Stimulated activated CD8-positive, alpha-beta memory T cell treated with anti-CD3 and anti-CD28 coated beads, Interleukin-15, amount 100 ng/mL, for 4 hours (primary cell): ENCODE results near the gene LCP1.
"Not testable (repeated sequence)": the region's sequence is repeated elsewhere in the genome, so short reads cannot be mapped to it uniquely, and the experiment has no call there.

Source experiments
- DNase-seq, 2 donors: peaks; one replicate each; pipeline ENCODE4 v3.0.0-alpha.2; 2020; ENCODE audit warnings: low read depth in 2 of 2

Gene LCP1, protein sequence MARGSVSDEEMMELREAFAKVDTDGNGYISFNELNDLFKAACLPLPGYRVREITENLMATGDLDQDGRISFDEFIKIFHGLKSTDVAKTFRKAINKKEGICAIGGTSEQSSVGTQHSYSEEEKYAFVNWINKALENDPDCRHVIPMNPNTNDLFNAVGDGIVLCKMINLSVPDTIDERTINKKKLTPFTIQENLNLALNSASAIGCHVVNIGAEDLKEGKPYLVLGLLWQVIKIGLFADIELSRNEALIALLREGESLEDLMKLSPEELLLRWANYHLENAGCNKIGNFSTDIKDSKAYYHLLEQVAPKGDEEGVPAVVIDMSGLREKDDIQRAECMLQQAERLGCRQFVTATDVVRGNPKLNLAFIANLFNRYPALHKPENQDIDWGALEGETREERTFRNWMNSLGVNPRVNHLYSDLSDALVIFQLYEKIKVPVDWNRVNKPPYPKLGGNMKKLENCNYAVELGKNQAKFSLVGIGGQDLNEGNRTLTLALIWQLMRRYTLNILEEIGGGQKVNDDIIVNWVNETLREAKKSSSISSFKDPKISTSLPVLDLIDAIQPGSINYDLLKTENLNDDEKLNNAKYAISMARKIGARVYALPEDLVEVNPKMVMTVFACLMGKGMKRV

DNA sequence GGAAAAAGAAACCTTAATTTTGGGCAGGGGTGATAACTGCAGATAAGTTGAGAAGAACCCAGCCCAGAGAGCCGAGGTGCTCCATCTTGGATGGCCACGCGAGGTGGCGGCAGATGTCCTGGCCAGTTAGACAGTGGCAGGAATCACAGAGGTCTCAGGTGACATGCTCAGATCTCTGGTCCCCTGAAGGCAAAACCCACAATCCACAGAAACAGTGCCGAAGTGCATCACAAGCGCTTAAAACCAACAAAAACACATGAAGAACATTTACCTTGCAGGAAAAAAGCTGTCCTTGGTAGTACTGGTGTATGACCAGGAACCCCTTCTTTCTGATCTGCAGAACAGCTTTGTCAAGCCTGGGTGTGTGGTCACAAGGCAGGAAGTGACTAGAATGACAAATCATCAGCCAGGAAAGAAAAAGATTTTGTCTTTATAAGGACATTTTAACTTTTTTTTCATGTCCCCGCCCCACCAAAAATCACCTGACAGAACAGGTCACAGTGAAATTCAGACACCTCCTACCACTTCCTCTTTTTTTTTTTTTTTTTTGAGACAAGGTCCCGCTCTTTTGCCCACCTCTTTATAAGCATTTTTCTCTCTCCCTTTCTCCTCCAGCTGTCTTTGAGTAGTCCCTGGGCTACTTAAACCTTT lies at the start of gene LCP1:
LCP1 (minus strand) TSS at position 338 of the 651 bp plus-strand sequence. CDS start 22,515 bp downstream, outside the sequence.
- peak; percentile 42 to 74 for DNase-seq

DNA sequence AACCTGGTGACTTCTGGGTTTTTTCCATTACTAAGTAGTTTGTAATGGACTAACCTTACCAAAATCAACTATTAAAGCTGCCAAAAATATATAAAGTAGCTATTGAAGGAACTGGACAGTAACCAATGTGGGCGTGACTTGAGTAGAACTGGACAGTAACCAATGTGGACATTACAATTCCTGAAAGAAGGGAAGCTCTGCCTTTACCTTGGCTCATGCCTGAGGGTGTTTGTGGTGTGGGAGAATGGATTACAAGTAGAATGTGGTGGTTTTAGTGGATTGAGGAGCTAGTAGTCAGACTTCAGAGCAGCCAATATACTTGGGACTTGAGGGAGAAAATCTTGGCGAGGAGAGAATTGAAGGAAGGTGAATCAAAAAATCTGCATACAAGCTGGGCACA lies 47.3 kb upstream of the LCP1 start:
- no peak for DNase-seq

DNA sequence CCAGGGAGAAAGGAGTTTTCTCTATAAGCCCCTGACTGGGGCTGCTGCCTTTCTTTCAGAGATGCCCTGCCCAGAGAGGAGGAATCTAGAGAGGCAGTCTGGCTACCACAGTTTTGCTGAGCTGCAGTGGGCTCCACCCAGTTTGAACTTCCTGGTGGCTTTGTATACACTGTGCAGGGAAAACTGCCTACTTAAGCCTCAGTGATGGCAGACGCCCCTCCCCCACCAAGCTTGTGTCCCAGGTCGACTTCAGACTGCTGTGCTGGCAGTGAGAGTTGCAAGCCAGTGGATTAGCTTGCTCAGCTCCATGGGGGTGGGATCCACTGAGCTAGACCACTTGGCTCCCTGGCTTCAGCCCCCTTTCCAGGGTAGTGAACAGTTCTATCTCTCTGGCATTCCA lies 38.3 kb upstream of the LCP1 start:
- DNase-seq, result not testable (repeated sequence)

DNA sequence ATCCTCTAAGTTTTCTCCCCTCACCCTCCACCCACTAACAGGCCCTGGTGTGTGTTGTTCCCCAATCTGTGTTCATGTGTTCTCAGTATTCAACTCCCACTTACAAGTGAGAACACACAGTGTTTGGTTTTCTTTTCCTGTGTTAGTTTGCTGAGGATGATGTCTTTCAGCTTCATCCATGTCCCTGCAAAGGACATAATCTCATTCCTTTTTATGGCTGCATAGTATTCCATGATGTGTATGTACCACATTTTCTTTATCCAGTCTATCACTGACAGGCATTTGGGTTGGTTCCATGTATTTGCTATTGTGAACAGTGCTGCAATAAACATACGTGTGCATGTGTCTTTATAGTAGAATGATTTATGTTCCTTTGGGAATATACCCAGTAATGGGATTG lies 32.8 kb upstream of the LCP1 start:
- not testable (repeated sequence) for DNase-seq

DNA sequence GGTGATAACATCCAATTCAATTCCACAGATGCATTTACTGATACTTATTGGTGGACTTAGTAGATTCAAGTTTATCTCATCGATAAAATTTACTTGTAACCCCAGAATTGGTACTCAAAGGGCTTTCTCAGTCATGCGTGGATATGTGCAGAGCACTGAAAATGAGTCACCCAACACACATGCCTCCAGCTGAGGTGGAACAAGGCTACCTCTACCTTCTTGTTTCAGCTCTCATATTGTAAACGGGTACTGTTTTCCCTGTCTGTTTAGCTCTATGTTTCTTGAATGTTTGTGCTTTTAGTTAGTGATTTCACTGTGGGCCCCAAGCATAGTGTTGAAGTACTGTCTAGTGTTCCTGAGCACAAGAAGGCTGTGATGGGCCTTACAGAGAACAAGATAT lies 31.3 kb upstream of the LCP1 start:
- DNase-seq, result no peak

DNA sequence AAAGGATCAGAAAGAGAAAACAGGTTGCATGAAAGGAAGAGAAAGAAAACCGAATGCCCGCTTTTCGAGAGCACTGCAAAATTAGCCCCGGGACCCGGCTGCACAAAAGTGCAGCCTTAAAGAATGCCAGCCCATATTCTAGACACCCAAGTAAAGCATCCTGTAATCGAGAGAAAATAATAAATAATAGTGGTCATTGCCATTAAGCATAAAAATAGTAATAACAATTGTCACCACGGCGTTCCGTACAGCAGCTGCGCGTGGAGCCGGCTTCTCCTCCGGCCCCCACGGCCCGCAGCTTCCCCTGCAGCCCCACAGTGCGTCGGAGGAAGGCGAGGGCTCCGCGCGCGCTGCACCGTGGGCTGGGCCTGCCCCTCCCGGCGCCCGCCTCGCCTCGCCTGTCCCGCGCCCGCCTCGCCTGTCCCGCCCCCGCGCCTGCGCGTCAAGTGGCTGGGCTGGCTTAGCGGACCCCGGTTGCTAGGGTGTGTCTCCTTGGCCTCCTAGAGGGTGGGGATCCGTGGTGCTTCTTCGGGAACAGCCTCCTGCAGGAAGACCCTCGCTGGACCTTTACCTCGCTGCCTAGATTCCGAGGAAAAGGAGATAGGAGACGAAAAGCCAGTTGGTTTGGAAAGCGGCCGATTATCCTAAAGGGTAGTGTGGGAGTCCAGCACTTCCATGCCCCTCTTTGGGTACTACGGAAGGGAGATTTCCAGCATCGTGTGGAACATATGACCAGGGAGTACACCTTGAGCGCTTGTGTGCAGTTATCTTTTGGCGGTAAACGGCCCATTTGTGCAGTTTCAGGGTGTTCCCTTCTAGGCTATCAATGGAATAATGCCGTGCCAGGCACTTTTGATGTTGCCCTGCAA lies 29.7 kb upstream of the LCP1 start, which contains the start of gene LRRC63:
LRRC63 (plus strand) TSS at position 446 of the 869 bp plus-strand sequence. CDS start 1,107 bp downstream, outside the sequence.
- DNase-seq, result peak; percentile 67 to 68

DNA sequence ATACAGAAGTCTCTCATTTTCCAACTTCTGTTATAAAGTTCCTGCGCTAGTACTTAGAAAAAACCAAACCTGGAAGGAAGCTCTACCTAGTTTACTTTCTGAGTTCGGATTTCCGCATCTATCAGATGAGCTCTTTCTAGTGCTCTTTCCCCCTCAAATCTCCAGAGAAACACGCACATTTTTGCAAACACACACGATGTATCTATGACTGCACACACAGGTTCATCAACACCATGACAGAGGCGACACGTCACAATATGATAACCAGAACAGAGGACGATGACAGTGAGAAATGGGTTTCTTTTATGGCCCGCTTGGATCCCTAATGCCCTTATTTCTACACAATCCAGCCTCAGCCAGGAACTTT lies 29.1 kb upstream of the LCP1 start:
- DNase-seq, result peak in 1 of 2 donors; percentile 13

DNA sequence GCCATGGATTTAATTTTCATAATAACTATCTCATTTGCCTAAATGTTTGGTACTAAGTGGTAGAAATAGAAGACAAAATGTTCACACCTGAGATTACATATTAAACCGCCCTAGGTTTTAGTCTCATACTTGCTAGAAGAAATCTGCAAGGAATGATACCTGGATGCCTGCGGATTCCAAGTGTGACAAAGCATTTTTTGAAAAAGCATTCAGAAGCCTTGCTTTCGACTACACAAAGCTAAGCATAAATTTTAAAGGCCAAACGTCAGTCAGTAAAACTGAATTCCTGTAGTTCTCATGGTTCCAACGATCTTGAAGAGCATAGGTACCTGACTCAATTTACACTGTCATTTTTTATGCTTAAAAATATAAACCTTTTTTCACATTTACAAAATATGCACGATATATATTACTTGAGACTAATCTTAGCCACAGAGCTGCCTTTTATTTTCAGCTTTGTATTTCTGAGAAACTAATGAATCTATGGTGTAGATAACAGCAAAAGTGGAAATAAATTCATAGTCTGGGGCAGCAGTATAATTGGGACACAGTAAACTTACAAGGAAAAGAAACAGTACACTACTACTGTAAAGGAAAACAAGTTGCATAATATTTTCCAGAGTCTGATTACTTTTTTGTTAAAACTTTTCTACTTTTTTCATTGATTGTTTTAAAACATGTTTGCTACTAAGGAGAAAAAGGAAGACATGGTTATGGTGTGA lies 28.5 kb upstream of the LCP1 start:
- DNase-seq, result no peak

DNA sequence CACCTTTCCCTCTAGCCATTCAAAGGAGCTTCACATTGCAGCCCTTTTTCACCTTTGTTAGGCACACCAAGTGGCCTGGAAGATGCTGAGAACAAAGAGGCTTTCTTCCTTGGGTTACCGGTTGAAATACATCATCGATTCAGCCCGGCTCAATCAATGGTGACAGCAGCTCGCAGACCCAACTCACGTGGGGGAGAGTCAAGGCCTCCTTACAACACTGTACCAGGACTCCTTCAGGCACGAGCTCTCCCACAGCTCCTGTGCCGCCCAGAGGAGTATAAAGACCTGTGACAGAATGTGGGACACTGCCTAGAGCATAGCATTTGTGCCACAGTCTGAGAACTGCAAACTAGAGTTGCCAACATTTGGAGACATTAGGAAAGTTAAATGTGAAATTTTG lies 25.9 kb upstream of the LCP1 start:
- no peak for DNase-seq

DNA sequence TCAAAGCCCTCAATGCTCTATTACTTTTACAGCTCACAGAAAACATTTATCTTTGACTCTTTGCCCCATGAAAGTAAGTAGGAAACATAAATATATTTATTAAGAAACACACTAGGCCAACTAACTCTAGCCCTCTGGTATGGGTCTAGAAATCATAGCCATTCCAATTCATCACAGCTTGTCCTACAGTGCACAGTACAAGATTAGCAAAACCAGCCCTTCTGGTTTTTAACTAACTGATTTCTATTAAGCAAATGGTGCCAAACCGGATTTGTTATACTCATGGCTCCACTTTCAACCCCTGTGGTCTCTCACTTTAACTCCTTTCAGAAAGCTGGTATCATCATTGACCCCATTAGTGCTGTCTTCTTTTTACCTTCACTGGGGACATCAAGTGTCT lies 24.2 kb upstream of the LCP1 start:
- DNase-seq, result no peak

DNA sequence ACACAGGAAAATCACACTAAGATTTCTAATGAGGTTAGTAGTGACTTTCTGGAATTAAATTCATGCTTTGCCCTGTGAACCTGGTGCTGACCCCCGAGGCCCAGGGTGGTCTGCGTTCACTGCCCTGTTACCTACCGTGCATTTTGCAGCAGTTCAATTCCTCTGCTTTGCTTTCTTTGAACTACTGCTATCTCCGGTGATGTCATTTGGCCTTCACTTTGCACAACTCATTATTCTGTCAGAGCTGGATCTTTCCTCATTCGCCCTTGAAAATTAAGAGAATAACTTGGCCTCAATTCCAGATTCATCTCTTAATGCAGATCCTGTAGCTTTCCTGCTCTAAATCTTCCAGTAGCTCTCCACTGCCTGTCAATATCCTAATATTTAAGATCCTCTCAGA lies 21.0 kb upstream of the LCP1 start:
- no peak for DNase-seq

DNA sequence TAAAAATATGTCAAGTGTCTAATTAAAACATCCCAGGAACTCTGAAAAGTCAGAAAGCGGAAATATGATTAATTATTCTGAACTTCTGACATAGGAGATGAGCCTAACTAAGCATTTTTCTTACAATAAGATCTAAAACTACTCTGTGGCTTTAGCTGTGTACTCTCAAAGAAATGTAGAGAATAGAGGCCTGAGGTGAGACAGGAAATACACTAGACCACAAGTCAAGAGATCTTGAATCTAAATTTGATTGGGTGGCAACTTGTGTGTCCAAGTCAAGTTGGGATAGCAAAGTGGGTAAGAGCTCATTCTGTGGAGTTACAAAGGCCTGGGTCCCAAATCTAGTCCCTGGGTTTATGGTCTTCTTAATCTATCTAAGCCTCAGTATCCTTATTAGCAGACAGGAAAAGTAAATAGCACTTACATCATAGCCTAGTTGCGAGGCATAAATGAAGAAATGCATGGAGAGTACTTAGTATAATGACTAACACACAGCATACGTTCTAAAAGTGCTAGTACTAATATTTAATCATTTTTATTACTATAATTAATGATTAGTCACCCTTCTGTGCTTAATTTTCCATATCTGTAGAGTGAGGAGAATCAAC lies 20.3 kb upstream of the LCP1 start:
- no peak for DNase-seq

DNA sequence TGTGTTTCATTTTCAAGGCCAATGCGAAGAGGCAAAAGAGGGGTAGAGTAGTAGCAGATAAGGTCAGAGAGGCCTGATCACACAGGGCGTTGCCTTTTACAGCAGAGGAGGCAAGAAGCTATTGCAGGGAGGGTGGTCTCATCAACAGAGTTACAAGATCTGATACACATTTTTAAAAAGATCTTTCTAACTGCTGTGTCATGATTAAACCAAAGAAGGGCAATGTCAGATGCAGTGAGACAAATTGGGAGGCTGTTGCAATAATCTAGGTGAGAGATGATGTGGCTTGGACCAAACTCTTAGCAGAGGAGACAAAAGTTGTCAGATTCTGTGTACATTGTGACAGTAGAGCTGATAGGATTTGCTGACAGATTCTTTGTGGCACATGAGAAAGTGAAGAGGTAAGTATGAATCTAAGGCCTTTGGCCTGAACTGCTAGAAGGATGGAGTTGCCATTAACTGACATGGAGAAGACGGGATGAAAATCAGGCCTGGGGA lies 16.8 kb upstream of the LCP1 start:
- DNase-seq, result no peak

DNA sequence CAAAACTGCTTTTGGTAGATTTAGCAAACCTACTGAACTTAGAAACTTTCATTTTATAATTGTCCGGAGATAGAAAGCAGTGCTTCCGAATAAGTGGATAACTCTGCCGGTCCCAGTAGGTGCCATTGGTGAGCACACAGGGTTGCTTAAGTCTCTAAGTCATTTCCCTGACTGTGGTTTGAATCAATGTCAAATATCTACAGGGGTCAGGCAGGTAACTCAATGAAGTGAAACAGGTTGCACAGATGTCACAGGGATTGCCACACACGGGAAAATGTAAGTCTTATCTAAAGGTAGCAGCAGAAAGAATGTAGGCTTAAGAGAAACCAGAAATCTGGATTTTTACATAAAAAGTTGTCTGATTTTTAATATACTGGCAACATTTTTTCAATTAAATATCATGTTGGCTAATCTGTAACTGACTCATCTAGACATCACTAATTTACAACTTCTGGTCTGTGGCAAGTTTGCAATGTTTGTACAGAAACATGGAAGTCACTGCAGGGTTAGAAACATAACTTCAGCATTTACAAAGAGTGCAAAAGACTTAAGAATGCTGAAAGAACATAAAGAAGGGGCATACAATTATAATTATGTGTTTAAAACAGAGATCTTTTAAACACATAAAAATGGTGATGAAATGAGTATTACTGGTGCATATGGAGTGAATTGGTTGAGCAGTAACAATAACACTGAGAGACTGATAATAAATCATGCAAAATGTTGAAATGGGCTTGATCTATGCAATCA lies 15.5 kb upstream of the LCP1 start:
- no peak for DNase-seq

DNA sequence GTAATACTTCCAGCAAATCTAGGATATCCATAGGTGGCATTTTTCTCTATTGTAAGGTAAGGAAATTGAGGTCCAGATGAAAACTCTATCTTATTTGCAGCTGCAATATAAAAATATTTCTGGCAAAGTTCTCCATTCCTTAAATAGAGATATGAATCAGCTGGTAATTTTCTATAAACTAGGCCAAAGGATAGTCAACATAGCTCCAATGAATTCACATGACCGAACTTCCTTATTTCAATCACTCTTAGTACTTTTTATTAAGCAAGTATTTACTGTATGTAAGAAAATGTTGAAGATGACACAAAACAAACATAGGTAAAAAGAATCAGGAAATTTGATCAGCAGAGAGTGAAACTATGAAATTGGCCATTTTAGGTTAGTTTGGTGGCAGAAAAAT lies 13.0 kb upstream of the LCP1 start:
- no peak for DNase-seq

DNA sequence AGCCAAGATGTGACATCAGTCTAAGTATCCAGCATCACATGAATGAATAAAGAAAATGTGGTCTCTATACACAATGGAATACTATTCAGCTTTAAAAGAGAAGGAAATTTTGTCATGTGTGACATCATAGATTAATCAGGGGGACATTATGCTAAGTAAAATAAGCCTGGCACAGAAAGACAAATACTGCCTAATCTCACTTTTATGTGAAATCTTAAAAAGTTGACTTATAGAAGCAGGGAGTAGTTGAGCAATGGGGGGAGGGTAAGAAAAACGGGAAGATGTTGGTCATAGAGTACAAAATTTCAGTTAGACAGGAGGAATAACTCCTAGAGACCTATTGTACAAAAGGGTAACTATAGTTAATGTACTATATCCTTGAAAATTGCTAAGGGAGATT lies 10.4 kb upstream of the LCP1 start:
- DNase-seq, result no peak

DNA sequence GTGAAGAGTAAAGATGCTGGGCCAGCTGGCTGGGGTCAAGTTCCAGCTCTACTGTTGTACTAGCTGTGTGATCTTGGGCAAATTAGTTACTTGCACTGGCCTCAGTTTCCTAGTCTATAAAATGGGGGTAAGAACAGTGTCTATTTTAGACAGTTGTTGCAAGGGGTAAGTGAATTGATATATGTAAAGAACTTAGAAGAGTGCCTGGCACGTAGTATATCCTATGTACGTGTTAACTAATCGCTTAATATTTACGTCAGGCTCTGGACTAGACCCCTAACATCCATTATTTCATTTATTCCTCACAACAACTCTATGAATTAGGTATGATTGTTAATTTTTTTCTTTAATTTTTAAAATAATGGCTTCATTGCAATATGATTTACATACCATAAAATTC lies 3.7 kb upstream of the LCP1 start:
- DNase-seq, result no peak

DNA sequence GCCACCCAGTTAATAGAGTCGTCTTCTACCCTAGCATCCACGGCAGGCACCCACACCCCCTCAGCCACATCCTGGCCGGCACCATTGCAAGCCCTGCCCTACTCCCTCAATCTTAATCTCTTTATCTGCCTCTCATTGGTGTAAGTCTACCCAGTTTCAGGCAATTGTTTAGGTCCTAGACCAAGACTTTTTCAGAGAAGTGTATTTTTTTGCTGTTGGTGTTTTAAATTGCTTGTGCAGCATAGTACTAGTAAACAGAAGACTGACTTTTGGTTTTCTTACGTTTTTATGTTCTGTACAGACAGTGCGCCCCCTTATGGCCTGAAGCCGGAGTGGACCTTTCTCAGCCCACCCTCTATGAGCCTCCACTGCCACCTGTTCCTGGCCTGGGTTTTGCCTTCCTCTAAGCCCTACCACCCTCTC lies 2.3 kb upstream of the LCP1 start:
- DNase-seq, result peak; percentile 45 to 63

DNA sequence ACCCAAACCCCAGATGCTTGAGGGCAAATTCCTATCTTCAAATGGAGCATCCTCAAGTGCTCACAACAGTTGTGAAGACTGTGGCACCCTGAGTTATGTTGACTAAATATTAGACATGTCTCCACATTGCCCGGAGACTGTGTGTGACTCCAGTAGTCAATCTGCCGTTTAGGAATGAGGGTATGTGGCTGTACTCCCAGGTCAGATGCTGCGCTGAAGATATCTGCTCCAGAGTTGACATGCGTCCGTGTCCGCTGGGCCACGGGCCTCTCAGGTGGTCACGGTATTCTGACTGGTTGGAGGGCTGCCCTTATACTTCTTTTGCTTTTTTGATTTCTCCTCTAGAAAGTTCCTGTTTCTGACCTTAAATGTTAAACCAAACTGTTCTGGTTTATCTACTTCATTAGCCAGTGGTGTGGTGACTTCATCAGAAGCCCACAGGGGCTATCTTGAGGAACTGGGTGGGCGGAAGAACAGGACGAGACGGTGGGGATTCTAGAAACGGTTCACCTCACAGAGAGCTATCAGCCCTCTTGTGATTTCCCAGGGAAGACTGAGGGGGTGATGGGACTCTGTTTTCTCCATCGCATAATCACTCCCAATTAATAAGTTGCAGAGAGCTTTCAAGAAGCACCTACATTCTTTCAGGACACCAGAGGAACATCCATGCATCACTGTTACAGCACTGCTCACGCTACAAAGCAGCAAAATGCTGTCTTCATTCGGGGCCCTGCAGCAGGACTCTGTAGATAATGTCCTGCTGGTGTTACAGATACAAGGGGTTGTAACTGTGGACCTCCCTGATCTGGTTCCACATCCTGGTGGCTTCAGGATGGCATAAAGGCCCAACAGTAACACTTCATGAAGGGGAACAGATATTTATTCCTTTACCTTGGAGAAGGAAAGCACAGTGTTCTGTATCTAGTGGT lies 1.3 kb upstream of the LCP1 start:
- no peak for DNase-seq
